Activated CD8-positive, alpha-beta memory T cell treated with anti-CD3 and anti-CD28 coated beads for 48 hours (primary cell): ENCODE results near the gene NDST3.
"Not testable (repeated sequence)": the region's sequence is repeated elsewhere in the genome, so short reads cannot be mapped to it uniquely, and the experiment has no call there.

ENCODE experiments used
- DNase-seq, 3 experiments: peaks; one replicate each; pipeline ENCODE4 v3.0.0-alpha.2; 2020; ENCODE audit warnings: low read depth in 2 of 3, low spot score in 2 of 3

Gene NDST3

GRCh38 chr4:118266145-118266496 is 231.8 kb downstream of the NDST3 start:
- not testable (repeated sequence) for DNase-seq

- DNase-seq, result no peak
These were observed 234.5 kb downstream of the NDST3 start for GRCh38 chr4:118268780-118269179.

DNA sequence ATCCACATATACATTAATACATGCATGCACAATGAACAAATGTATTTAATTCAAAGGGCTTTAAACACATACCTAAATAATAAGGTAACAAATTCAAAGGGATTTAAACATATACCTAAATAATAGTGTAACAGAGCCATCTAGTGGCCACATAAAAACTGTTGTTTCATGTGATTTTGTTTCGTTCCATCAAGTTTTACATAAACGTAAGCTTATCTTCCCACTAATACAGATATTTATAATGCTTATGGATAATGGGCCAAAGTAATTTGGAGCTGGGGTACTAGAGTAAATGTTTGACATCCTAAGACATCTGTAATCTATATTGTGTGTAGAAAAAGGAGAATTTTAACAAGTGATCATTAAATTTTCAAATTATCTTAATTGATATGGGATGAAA is 236.2 kb downstream of the NDST3 start:
- DNase-seq, result no peak

- no peak for DNase-seq
These were observed 237.5 kb downstream of the NDST3 start for GRCh38 chr4:118271788-118272187.

DNA sequence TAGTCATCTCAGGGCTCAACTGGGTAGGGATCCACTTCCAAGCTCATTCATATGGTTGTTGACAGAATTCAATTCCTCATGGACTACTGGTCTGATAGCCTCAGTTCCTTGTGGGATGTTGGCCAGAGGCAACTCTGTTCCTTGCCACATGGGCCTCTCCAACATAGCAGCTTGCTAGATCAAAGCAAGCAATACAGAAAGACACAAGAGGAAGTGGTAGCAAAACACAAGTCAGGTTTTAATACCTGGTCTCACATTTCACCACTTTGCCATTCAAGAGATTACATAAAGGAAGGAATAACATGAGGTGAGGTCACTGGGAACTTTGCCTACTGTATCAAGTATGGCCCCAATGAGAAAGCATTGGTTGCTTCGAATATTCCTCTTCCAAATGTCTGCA is 239.4 kb downstream of the NDST3 start:
- DNase-seq, result no peak

DNA sequence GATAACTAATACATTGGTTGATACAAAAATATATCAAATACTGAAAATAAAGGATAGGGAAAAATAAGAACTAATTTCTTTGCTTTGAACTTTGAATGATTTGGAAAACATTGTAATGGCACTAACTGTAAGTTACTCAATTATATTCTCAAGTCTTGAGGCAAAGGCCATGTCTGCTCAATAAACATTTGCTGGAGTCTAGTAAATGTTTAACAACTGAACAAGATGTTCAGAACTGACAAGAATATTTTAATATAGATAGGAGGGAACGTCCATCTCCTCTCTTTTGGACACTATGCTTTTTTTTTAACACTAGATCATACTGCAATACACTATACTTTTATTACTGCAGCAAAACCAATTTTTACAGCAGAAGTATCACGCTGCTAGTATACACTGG is 242.3 kb downstream of the NDST3 start:
- DNase-seq, result no peak

DNA sequence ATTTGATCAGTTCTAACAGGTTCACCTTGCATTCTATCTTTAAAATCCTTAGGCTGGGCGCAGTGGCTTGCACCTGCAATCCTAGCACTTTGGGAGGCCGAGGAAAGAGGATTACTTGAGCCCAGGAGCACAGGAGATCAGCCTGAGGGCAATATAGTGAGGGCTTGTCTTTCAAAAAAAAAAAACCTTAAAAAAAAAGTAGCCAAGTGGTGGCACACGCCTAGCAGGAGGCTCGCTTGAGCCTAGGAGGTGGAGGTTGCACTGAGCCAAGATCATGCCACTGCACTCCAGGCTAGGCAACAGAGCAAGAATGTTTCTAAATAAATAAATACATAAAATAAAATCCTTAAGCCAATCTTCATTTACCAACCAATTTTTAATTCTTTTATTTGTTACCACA is 243.0 kb downstream of the NDST3 start:
- DNase-seq, result no peak

- DNase-seq, result peak; percentile 85 to 93 (median 93)
These were observed 244.4 kb downstream of the NDST3 start for GRCh38 chr4:118278473-118279274.

- DNase-seq, result no peak
These were observed 245.0 kb downstream of the NDST3 start for GRCh38 chr4:118279328-118279727.

DNA sequence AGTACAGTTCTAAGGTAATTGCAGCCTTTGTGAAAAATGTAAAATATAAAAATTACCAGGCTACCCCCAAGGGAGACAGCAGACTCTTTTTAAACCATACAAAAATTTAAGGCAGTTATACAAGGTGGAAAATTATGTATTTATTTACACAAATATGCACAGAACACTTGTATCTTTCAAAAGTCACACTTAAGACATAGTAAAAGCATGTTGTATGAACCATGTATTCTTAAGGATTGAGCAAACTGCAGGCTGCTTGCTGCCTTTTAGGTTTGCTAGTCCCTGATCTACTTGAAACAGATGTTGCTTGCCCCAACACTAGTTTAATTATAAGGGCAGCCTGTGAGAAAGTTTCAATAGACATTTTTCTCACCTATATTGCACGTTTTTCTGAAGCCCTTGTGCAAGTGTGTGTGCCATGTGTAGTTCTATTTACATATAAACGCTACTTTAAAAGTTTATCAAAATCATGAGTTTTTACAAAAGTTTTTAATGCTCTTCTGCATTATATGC is 245.7 kb downstream of the NDST3 start:
- no peak for DNase-seq

GRCh38 chr4:118280501-118281218 is 246.4 kb downstream of the NDST3 start:
- DNase-seq, result no peak

GRCh38 chr4:118281611-118282442 is 247.5 kb downstream of the NDST3 start:
- no peak for DNase-seq

- no peak for DNase-seq
These were observed 248.4 kb downstream of the NDST3 start for GRCh38 chr4:118282692-118283091.

GRCh38 chr4:118284169-118284568 is 249.9 kb downstream of the NDST3 start:
- DNase-seq, result no peak

- no peak for DNase-seq
These were observed 251.6 kb downstream of the NDST3 start for GRCh38 chr4:118285931-118286330.

DNA sequence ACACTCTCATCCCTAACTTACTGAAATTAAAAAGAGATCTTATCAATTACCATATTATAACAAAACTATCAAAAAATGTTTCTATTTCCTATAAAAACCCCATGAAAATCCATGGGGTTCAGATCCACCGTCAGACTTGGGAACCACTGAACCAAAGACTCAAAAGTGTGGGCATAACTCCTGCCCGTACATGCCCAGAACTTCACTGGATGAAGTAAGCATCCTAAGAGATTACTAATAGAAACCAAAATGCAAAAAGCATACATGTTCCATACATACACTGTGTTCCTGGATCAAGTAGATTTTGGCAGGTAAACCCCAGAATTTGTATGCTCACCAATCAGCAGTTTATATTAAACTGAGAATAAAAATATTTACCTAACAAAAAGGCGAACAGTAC is 252.4 kb downstream of the NDST3 start:
- no peak for DNase-seq

GRCh38 chr4:118287711-118288451 is 253.6 kb downstream of the NDST3 start:
- no peak for DNase-seq

DNA sequence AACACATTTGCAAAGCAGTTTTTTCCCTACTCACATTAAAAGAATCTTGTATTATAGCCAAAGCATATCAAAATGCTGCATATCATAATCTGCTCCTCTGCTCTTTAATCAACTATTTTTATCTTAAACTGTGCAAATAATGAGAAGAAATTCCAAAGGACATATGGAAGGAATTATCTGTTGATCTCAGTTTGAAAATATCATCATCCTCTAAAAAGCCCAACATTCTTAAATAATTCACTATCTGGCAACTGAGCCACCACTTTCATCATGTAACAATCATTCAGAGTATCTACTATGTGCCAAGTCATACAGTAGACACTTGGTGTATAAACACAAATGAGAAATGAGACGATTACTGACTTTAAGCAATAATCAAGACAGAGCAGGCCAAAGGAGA is 255.5 kb downstream of the NDST3 start:
- no peak for DNase-seq

- DNase-seq, result no peak
These were observed 256.7 kb downstream of the NDST3 start for GRCh38 chr4:118290951-118291350.

- no peak for DNase-seq
These were observed 262.4 kb downstream of the NDST3 start for GRCh38 chr4:118296729-118297128.

DNA sequence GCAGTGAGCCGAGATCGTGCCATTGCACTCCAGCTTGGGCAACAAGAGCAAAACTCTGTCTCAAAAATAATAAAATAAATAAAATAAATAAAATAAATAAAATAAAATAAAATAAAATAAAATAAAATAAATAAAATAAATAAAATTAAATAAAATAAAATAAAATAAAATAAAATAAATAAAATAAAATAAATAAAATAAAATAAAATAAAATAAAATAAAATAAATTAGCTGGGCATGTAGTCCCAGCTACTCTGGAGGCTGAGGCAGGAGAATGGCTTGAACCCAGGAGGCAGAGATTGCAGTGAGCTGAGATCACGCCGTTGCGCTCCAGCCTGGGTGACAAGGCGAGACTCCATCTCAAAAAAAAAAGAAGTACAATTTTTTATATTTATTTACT is 265.3 kb downstream of the NDST3 start:
- DNase-seq, result not testable (repeated sequence)
